ENCODE results near the gene SOCS3.

DNA sequence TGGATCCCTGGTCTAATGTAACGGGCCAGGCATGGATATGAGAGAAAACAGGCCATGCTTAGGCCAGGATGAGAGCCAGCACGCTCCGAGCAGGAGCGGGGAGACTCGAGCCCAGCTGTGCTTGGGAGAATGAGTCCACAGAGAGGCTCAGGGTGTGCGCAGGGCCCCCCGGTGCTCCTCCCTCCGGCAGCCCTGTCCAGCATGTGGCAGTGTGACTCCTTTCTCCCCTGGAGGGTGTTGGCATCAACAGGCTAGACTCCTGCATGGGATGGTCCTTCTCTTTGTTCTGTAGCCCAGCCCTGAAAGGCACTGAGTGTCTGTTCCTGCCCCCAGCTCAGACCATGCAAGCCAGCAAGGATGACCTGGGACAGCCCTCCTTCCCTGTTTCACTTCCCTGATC is 42.0 kb upstream of the SOCS3 start:
- TF ChIP-seq, protein P1, sequence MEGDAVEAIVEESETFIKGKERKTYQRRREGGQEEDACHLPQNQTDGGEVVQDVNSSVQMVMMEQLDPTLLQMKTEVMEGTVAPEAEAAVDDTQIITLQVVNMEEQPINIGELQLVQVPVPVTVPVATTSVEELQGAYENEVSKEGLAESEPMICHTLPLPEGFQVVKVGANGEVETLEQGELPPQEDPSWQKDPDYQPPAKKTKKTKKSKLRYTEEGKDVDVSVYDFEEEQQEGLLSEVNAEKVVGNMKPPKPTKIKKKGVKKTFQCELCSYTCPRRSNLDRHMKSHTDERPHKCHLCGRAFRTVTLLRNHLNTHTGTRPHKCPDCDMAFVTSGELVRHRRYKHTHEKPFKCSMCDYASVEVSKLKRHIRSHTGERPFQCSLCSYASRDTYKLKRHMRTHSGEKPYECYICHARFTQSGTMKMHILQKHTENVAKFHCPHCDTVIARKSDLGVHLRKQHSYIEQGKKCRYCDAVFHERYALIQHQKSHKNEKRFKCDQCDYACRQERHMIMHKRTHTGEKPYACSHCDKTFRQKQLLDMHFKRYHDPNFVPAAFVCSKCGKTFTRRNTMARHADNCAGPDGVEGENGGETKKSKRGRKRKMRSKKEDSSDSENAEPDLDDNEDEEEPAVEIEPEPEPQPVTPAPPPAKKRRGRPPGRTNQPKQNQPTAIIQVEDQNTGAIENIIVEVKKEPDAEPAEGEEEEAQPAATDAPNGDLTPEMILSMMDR (conservative IDR thresholded peaks at IDR 0.05 in 1 of 2, IDR thresholded peaks at IDR 0.05 in 1 of 2; ENCODE audit: low read depth in 1 of 2, low read length in 2 of 2): no peak
- TF ChIP-seq EZH2 (IDR thresholded peaks at IDR 0.05; ENCODE audit: low read length, missing control alignments): no peak

Measured in fibroblast of lung (primary cell).